Glutamatergic neuron (in vitro differentiated cells): ENCODE results near the gene LMBR1L. TPM values are rescaled to one million over a fixed set of nuclear protein-coding genes. Genes with fewer than 3 reads are reported as not detected.

ENCODE experiments used
- DNase-seq: peaks from one replicate; pipeline ENCODE4 v3.0.0; 2022
- H3K27ac Mint-ChIP-seq: one replicate; pipeline ENCODE4 v1.8.0; 2020; ENCODE audit warnings: mild to moderate bottlenecking, mixed read lengths, inconsistent platforms; ENCODE audit not compliant: unreplicated experiment
- H3K27me3 Mint-ChIP-seq: one replicate; pipeline ENCODE4 v1.8.0; 2020; ENCODE audit warnings: mild to moderate bottlenecking, moderate library complexity, mixed read lengths, inconsistent platforms; ENCODE audit not compliant: unreplicated experiment
- H3K36me3 Mint-ChIP-seq: one replicate; pipeline ENCODE4 v1.8.0; 2020; ENCODE audit warnings: mild to moderate bottlenecking, mixed read lengths, inconsistent platforms; ENCODE audit not compliant: unreplicated experiment
- H3K4me1 Mint-ChIP-seq: one replicate; pipeline ENCODE4 v1.8.0; 2020; ENCODE audit warnings: mild to moderate bottlenecking, low read depth, mixed read lengths, inconsistent platforms; ENCODE audit not compliant: unreplicated experiment
- H3K4me3 Mint-ChIP-seq: one replicate; pipeline ENCODE4 v1.8.0; 2020; ENCODE audit warnings: mild to moderate bottlenecking, mixed read lengths, inconsistent platforms; ENCODE audit not compliant: unreplicated experiment
- H3K9me3 Mint-ChIP-seq: one replicate; pipeline ENCODE4 v1.8.0; 2020; ENCODE audit warnings: mild to moderate bottlenecking, moderate library complexity, mixed read lengths, inconsistent platforms; ENCODE audit not compliant: unreplicated experiment
- total RNA-seq: library from RNA; stranded (reverse); fragmentation: NEBNext Ultra II Directional; extraction: Animal tissue kit (Norgen Biotek cat#: 25700); gene quantifications from one replicate; pipeline ENCODE4 v1.2.1, GENCODE V29; 2021; ENCODE audit not compliant: unreplicated experiment
- TF ChIP-seq, protein P1 (sequence below): fragments of 200-600 bp; sonication (generic); IDR thresholded peaks from one replicate; pipeline ENCODE4 v1.5.0; 2021; ENCODE audit not compliant: partially characterized antibody, unreplicated experiment

The LMBR1L gene
- total RNA-seq, 1 donor from 2014 or later = 371 TPM

DNA sequence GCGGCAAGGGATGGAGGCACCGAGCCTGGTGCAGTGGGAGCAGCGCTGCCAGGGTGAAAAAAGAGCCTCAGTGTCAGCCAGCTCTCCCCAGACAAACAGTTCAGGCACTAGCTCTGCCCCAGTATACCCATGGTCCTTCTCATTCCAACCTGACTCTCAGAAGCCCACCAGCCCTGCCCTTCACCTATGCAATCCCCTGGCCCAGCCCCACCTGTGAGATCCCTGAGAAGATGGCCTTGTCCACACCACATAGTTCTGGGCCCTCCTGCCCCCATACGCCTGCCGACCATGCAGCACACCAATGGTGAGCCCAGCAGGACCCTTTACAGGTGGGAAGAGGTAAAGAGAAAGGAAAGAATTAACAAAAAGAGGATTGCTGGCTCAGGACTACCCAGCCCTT, 56.6 kb downstream of the LMBR1L start:
- H3K27ac Mint-ChIP-seq = no peak overlapping the region
- H3K9me3 Mint-ChIP-seq = peaks cover 9% of the 10 kb centered on the region
- H3K27me3 Mint-ChIP-seq = peaks cover 9% of the 10 kb centered on the region
- DNase-seq = no peak
- TF ChIP-seq, protein P1, sequence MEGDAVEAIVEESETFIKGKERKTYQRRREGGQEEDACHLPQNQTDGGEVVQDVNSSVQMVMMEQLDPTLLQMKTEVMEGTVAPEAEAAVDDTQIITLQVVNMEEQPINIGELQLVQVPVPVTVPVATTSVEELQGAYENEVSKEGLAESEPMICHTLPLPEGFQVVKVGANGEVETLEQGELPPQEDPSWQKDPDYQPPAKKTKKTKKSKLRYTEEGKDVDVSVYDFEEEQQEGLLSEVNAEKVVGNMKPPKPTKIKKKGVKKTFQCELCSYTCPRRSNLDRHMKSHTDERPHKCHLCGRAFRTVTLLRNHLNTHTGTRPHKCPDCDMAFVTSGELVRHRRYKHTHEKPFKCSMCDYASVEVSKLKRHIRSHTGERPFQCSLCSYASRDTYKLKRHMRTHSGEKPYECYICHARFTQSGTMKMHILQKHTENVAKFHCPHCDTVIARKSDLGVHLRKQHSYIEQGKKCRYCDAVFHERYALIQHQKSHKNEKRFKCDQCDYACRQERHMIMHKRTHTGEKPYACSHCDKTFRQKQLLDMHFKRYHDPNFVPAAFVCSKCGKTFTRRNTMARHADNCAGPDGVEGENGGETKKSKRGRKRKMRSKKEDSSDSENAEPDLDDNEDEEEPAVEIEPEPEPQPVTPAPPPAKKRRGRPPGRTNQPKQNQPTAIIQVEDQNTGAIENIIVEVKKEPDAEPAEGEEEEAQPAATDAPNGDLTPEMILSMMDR = no peak
- H3K36me3 Mint-ChIP-seq = peaks cover 5% of the 10 kb centered on the region
- H3K4me1 Mint-ChIP-seq = peaks cover 23% of the 10 kb centered on the region
- H3K4me3 Mint-ChIP-seq = no peak overlapping the region

DNA sequence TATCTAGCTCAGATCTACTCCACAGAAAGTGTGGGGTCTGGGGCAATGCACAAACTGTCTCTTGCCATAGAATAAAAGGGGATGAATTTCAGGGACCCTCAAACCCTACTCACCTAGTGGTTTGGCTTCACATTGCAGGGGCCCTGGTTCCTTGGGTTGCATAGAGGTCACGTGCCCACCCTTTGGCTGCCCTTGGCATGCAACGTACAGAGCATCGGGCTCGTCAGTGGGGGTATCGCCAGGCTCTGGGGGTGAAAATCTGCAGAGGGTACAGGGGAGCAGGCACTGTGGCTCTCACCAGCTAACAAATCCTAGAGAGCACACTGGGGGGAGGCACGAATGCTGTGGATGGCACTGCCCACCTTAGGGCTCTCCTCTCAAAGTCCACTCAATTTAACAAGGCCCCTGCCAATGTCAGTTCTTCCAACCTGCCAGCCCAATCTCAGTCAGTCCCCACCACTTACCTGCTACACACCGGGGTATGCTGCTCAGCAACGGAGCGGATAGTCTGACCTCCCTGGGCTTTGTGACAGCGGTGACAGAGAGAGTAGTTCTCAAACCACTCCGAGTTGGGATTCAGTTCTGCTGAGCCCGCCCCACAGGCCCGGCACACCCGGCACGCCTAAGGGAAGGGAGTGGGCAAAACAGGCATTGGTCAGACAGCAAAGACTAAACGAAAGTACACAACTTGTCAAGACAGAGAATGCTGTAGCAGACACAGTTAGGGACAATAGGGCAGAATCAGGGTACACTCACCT, 58.0 kb downstream of the LMBR1L start:
- H3K4me1 Mint-ChIP-seq = peaks cover 23% of the 10 kb centered on the region
- no peak overlapping the region for H3K27ac Mint-ChIP-seq
- peaks cover 5% of the 10 kb centered on the region for H3K36me3 Mint-ChIP-seq
- H3K27me3 Mint-ChIP-seq = peaks cover 7% of the 10 kb centered on the region
- H3K9me3 Mint-ChIP-seq = peaks cover 7% of the 10 kb centered on the region
- no peak overlapping the region for H3K4me3 Mint-ChIP-seq
- DNase-seq = no peak
- TF ChIP-seq, protein P1 = no peak

DNA sequence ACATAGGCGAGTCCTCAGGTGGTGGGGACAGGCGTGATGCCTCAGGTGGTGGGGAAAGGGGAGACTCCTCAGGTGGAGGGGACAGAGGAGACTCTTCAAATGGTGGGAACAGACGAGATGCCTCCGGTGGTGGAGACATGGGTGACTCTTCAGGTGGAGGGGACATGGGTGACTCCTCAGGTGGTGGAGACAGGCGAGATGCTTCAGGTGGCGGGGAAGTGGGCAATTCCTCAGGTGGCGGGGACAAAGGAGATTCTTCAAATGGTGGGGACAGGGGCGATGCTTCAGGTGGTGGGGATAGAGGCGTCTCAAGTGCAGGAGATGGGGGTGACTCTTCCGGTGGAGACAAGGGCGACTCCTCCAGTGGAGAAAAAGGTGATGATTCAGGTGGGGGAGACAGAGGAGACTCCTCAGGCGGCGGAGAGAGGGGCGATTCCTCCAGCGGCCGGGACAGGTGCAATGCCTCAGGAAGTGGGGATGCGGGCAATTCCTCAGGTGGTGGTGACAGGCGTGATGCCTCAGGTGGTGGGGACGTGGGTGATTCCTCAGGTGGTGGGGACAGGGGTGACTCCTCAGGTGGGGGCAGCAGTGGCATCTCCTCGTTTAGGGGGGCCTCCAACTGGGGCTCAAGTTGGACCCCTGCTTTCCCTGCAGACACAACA, 58.7 kb downstream of the LMBR1L start:
- no peak overlapping the region for H3K4me3 Mint-ChIP-seq
- H3K27ac Mint-ChIP-seq = no peak overlapping the region
- no peak for DNase-seq
- H3K9me3 Mint-ChIP-seq = peaks cover 7% of the 10 kb centered on the region
- H3K4me1 Mint-ChIP-seq = peaks cover 17% of the 10 kb centered on the region
- peaks cover 5% of the 10 kb centered on the region for H3K27me3 Mint-ChIP-seq
- peaks cover 5% of the 10 kb centered on the region for H3K36me3 Mint-ChIP-seq
- TF ChIP-seq, protein P1 = no peak

DNA sequence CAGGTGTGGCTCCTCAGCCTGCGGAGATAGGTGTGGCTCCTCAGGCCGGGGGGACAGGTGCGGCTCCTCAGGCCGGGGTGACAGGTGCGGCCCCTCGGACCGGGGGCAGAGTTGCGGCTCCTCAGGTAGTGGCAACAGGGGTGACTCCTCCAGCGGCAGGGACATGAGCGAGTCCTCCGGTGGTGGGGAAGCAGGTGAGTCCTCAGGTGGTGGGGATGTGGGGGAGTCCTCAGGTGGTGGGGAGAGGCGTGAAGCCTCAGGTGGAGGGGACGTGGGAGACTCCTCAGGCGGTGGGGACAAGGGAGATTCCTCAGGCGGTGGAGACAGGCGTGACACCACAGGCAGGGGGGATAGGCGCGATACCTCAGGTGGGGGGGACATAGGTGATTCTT, 59.3 kb downstream of the LMBR1L start:
- Mint-ChIP-seq H3K36me3 (peaks cover 5% of the 10 kb centered on the region), H3K27ac (no peak overlapping the region)

More for the DNA sequence above, 59.3 kb downstream of the LMBR1L start:
- no peak for DNase-seq
- H3K4me1 Mint-ChIP-seq = peaks cover 12% of the 10 kb centered on the region
- H3K27me3 Mint-ChIP-seq = peaks cover 5% of the 10 kb centered on the region
- H3K4me3 Mint-ChIP-seq = no peak overlapping the region
- TF ChIP-seq, protein P1 = no peak
- peaks cover 7% of the 10 kb centered on the region for H3K9me3 Mint-ChIP-seq
